Chondrocyte (in vitro differentiated cells): ENCODE results near the gene ATL1. TPM values are rescaled to one million over a fixed set of nuclear protein-coding genes. Genes with fewer than 3 reads are reported as not detected.

ENCODE experiments used
- DNase-seq: peaks from one replicate; pipeline ENCODE4 v3.0.0; 2021; ENCODE audit warnings: mixed read lengths, low spot score
- H3K27ac Mint-ChIP-seq: one replicate; pipeline ENCODE4 v1.8.0; 2021; ENCODE audit warnings: mild to moderate bottlenecking, moderate library complexity, mixed read lengths; ENCODE audit not compliant: unreplicated experiment
- H3K27me3 Mint-ChIP-seq: 2 replicates; pipeline ENCODE4 v1.8.0; 2021; ENCODE audit warnings: low read depth, mixed read lengths
- H3K36me3 Mint-ChIP-seq: 2 replicates; pipeline ENCODE4 v1.8.0; 2021; ENCODE audit warnings: low read depth, mixed read lengths
- H3K4me1 Mint-ChIP-seq: 2 replicates; pipeline ENCODE4 v1.8.0; 2021; ENCODE audit warnings: low read depth, mild to moderate bottlenecking, mixed read lengths
- H3K4me3 Mint-ChIP-seq: one replicate; pipeline ENCODE4 v1.8.0; 2021; ENCODE audit warnings: mild to moderate bottlenecking, moderate library complexity, mixed read lengths; ENCODE audit not compliant: unreplicated experiment
- H3K9me3 Mint-ChIP-seq: 2 replicates; pipeline ENCODE4 v1.8.0; 2021; ENCODE audit warnings: low read depth, mixed read lengths
- total RNA-seq: library from RNA; stranded (reverse); gene quantifications from 3 replicates; pipeline ENCODE4 v1.2.1, GENCODE V29; 2021
- TF ChIP-seq, protein P1 (sequence below): fragments of 200-600 bp; sonication (generic); IDR thresholded peaks from 2 replicates; pipeline ENCODE4 v1.5.0; 2021; ENCODE audit warnings: antibody characterized with exemption, mild to moderate bottlenecking, moderate library complexity

Gene ATL1
- total RNA-seq, 1 donor from 2014 or later, result 19.0 TPM

DNA sequence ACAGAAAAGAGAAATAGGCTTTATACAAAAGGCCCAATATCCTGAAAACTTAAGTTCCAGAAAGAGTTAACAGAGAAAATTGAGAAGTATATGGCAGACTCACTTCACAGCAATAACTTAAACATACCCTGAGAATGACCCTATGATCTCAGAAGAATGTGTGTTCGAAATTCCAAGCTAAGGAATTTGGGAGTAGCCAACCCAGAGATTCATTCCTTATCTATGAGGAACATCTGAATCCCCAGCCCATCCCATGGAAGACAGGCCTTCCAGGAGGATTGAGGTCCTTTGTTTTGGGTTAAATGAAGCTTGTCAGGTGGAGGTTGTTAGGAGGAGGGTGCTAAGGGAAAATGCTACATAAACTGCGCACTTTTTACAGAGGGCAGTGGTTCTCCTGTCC, 115.7 kb downstream of the ATL1 start:
- DNase-seq, result no peak

DNA sequence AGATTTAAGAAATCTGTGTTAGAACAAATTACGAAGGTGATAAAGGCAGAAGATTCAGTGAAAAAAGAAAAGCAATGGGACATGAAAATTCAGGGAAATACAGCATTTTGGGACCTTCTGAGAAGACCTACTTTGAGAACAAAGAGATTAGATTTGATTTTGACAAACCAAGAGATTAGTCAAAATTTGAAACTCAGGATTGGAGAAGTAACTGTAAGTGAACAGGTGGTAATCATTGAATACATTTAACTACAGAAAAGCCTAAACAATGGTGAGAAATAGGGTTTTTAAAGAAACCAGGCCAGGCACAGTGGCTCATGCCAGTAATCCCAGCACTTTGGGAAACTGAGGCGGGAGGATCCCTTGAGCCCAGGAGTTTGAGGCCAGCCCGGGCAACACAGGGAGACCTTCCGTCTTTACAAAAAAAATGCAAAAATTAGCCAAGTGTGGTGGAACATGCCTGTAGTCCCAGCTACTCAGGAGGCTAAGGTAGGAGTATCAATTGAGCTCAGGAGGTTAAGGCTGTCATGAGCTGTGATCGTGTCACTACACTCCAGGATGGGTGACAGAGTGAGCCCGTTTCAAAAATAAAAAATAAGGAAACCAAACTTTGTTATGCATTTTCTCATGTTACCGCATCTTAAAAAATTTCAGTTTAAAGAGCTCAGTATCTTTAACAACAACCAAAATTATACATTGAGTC, 117.0 kb downstream of the ATL1 start:
- Mint-ChIP-seq H3K4me3 (no peak overlapping the region), H3K4me1 (peaks cover 34% of the 10 kb centered on the region), H3K9me3 (peaks cover 9% of the 10 kb centered on the region), H3K36me3 (no peaks in the 10 kb centered on the region), H3K27me3 (no peaks in the 10 kb centered on the region), H3K27ac (peak overlapping the region; percentile 90)
- TF ChIP-seq, protein P1, sequence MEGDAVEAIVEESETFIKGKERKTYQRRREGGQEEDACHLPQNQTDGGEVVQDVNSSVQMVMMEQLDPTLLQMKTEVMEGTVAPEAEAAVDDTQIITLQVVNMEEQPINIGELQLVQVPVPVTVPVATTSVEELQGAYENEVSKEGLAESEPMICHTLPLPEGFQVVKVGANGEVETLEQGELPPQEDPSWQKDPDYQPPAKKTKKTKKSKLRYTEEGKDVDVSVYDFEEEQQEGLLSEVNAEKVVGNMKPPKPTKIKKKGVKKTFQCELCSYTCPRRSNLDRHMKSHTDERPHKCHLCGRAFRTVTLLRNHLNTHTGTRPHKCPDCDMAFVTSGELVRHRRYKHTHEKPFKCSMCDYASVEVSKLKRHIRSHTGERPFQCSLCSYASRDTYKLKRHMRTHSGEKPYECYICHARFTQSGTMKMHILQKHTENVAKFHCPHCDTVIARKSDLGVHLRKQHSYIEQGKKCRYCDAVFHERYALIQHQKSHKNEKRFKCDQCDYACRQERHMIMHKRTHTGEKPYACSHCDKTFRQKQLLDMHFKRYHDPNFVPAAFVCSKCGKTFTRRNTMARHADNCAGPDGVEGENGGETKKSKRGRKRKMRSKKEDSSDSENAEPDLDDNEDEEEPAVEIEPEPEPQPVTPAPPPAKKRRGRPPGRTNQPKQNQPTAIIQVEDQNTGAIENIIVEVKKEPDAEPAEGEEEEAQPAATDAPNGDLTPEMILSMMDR, result no peak
- no peak for DNase-seq

More for the DNA sequence above, 115.7 kb downstream of the ATL1 start:
- Mint-ChIP-seq H3K27me3 (no peaks in the 10 kb centered on the region), H3K36me3 (no peaks in the 10 kb centered on the region), H3K4me1 (peaks cover 34% of the 10 kb centered on the region), H3K27ac (no peak overlapping the region), H3K4me3 (no peak overlapping the region), H3K9me3 (peaks cover 3% of the 10 kb centered on the region)
- TF ChIP-seq, protein P1, result no peak

DNA sequence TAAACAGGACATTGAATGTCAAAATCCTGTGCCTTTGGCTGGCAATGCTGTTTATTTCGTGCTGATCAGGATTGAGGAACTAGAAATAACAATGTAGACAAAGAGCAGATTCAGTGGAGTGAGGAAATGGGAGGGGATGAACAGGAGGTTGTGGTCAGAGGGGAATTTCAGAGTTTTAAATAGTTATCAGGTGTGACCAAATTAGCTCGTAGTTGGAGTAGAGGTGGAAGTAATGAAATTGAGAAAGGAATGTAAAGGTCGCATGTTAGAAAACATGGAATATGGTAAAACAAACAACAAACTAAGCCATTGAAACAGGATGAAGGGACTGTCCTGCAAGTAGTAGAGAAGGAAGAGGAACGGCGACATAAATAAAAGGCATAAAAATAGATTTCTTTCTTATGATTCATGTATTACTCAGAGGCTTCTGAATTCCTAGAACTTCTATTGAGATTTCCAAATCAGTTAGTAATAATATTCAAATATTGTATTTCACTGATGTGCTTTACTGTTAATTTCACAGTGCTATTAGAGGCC, 117.7 kb downstream of the ATL1 start:
- Mint-ChIP-seq H3K36me3 (no peaks in the 10 kb centered on the region), H3K4me1 (peaks cover 34% of the 10 kb centered on the region), H3K27me3 (no peaks in the 10 kb centered on the region), H3K27ac (peak overlapping the region; percentile 90), H3K9me3 (peaks cover 9% of the 10 kb centered on the region), H3K4me3 (peak overlapping the region; percentile 31)
- DNase-seq, result no peak
- TF ChIP-seq, protein P1, result no peak

DNA sequence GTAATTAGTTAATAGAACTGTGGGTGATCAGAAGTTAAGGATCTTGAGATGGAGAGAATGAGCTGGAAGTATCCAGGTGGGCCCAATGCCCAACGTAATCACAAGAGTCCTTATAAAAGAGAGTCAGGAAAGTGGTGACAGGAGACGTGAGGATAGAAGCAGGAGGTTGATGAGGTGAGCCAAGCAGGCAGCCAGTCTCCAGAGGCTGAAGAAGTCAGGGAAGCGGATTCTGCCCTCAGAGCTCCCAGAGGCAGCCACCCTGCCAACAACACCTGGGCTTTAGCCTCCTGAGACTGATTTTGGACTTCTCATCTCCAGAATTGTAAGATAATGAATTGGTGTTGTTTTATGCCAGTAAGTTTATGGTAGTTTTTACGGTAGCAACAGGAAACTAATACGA, 118.2 kb downstream of the ATL1 start:
- DNase-seq, result no peak
- Mint-ChIP-seq H3K9me3 (peaks cover 9% of the 10 kb centered on the region), H3K4me1 (peaks cover 34% of the 10 kb centered on the region), H3K27ac (peak overlapping the region; percentile 83), H3K27me3 (no peaks in the 10 kb centered on the region), H3K4me3 (peak overlapping the region; percentile 8), H3K36me3 (no peaks in the 10 kb centered on the region)
- TF ChIP-seq, protein P1, result no peak

DNA sequence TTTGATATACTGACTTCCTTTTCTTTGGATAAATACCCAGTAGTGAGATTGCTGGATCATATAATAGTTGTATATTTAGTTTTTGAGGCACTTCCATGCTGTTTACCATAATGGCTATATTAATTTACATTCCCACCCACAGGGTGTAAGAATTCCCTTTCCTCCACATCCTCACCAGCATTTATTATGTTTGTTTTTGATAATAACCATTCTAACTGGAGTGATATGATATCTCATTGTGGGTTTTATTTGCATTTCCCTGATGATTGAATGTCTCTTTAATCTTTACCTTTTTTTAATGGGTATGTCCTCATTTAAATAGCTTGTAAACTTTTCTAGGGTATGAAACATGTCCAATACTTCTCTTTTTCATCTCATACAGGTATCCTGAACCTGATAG, 119.7 kb downstream of the ATL1 start:
- no peaks in the 10 kb centered on the region for H3K36me3 Mint-ChIP-seq
- no peak overlapping the region for H3K27ac Mint-ChIP-seq
- TF ChIP-seq, protein P1, result no peak
- no peak for DNase-seq
- H3K27me3 Mint-ChIP-seq, result no peaks in the 10 kb centered on the region
- peaks cover 9% of the 10 kb centered on the region for H3K9me3 Mint-ChIP-seq
- H3K4me1 Mint-ChIP-seq, result peaks cover 30% of the 10 kb centered on the region
- H3K4me3 Mint-ChIP-seq, result no peak overlapping the region

Other genes with a start within 250 kb of the ATL1 start
- 5.4 to 5.9 TPM (median 5.8 TPM) in 3 replicates for gene L2HGDH, start 247.9 kb upstream of the ATL1 start, total RNA-seq
- 9.9 to 17.3 TPM (median 13.5 TPM) in 3 replicates for gene DMAC2L, start 247.8 kb upstream of the ATL1 start, total RNA-seq
- gene CDKL1, start 163.3 kb upstream of the ATL1 start, total RNA-seq, result 8.4 to 15.7 TPM (median 9.4 TPM) in 3 replicates
- gene MAP4K5, start 27.6 kb upstream of the ATL1 start, total RNA-seq, result 103 to 112 TPM (median 105 TPM) in 3 replicates
- gene SAV1, start 108.2 kb downstream of the ATL1 start, total RNA-seq, result 25.1 to 29.6 TPM (median 28.2 TPM) in 3 replicates